GM18526 (cell line): ENCODE data around the gene HDAC10.

Source experiments
- POLR2A ChIP-seq: IDR thresholded peaks from 3 replicates; pipeline ENCODE4 v1.6.1; 2011; ENCODE audit not compliant: insufficient read length; ENCODE audit errors: extremely low read depth

HDAC10 gene

GRCh38 chr22:50276143-50276542 is 25.1 kb upstream of the HDAC10 start:
- no peak for TF ChIP-seq POLR2A

- TF ChIP-seq POLR2A = no peak
These were observed 24.4 kb upstream of the HDAC10 start for GRCh38 chr22:50275181-50276055.

GRCh38 chr22:50274771-50275170 is 23.7 kb upstream of the HDAC10 start:
- no peak for TF ChIP-seq POLR2A

- no peak for TF ChIP-seq POLR2A
These were observed 23.2 kb upstream of the HDAC10 start for GRCh38 chr22:50274311-50274710.

- no peak for TF ChIP-seq POLR2A
These were observed 21.2 kb upstream of the HDAC10 start for GRCh38 chr22:50272044-50272802.

GRCh38 chr22:50271519-50271970 is 20.5 kb upstream of the HDAC10 start:
- TF ChIP-seq POLR2A = no peak

GRCh38 chr22:50270666-50271394 is 19.8 kb upstream of the HDAC10 start:
- TF ChIP-seq POLR2A = no peak

GRCh38 chr22:50269970-50270665 is 19.1 kb upstream of the HDAC10 start, which contains the start of gene MAPK11:
MAPK11 (minus strand) TSS chr22:50270380; CDS start chr22:50270292, 88 bp downstream.
- TF ChIP-seq POLR2A = no peak

- TF ChIP-seq POLR2A = no peak
These were observed 18.5 kb upstream of the HDAC10 start for GRCh38 chr22:50269573-50269969.

GRCh38 chr22:50268655-50269113 is 17.6 kb upstream of the HDAC10 start:
- TF ChIP-seq POLR2A = no peak

- no peak for TF ChIP-seq POLR2A
These were observed 16.7 kb upstream of the HDAC10 start for GRCh38 chr22:50267591-50268390.

GRCh38 chr22:50266994-50267393 is 15.9 kb upstream of the HDAC10 start:
- no peak for TF ChIP-seq POLR2A

- no peak for TF ChIP-seq POLR2A
These were observed 14.0 kb upstream of the HDAC10 start for GRCh38 chr22:50264946-50265669.
